ENCODE data around the gene SOX14.

SOX14 gene

GRCh38 chr3:137764001-137764433 is at the start of gene SOX14:
Gene SOX14, plus strand, starts transcription at chr3:137764315. Its CDS starts 470 bp downstream, at chr3:137764785.
- DNase-seq = no peak

- no peak for DNase-seq
Measured at GRCh38 chr3:137714551-137714950, 49.6 kb upstream of the SOX14 start.

GRCh38 chr3:137724240-137724639 is 39.9 kb upstream of the SOX14 start:
- DNase-seq = no peak

GRCh38 chr3:137737208-137737607 is 26.9 kb upstream of the SOX14 start:
- DNase-seq = no peak

DNA sequence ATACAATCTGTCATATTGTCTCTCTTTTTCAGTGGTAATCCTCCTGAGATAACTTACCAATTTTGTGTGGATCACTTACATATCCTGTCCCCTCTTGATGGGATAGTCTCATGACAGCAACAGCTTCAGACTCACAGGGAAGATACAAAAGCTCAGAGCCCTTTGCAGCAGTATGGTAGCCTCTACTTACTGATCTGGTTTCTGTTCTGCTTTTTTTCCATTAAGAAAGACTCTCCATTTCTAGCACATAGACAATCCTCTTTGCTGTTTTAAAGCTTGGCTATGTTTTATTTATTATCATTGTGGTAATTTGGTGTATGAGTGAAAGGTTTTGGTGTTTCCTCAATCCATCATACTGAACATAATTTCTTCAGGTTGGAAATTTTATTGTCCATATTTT is 25.4 kb upstream of the SOX14 start:
- DNase-seq = no peak

GRCh38 chr3:137743608-137744007 is 20.5 kb upstream of the SOX14 start:
- no peak for DNase-seq

GRCh38 chr3:137746808-137747207 is 17.3 kb upstream of the SOX14 start:
- DNase-seq = no peak

- no peak for DNase-seq
Measured at GRCh38 chr3:137759505-137759904, 4.6 kb upstream of the SOX14 start.

DNA sequence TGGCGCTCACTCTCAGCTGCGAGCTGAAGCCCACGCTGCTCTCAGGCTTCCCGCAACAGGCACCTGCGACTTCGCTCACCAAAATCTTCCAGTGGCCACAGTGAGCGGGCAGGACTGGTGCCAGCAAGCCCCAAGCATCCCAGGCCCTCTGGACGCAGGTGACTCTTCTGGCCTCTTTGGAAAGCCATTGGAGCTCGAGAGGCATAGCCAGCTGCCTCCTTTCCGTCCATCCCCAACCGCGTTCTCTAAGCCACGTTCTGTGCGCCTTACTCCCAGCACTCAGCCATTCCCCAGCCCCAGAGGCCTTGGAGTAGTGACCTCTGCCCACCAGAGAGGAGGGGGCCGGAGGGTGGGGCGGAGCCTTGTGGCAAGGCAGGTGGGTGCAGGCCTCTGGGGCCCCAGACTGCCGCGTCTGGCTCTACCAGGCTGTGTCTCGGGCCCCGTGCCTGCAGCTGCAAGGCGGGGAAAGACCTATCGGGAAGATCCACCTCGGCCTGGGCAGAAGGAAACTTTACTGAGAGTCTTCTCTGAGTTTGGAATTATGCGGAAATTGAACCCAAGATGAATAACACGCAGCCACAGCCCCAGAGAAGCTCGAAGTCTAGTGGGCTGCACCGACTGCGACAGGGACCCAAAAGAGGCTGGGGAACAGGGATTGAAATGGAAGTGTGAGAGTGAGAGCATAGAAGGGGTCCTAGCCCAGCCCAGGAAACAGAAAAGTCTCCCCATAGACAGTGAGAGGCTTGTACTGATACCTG is 3.6 kb upstream of the SOX14 start:
- DNase-seq = no peak

- no peak for DNase-seq
Measured at GRCh38 chr3:137761099-137761562, 3.0 kb upstream of the SOX14 start.

GRCh38 chr3:137761563-137762503 is 2.3 kb upstream of the SOX14 start:
- DNase-seq = no peak

DNA sequence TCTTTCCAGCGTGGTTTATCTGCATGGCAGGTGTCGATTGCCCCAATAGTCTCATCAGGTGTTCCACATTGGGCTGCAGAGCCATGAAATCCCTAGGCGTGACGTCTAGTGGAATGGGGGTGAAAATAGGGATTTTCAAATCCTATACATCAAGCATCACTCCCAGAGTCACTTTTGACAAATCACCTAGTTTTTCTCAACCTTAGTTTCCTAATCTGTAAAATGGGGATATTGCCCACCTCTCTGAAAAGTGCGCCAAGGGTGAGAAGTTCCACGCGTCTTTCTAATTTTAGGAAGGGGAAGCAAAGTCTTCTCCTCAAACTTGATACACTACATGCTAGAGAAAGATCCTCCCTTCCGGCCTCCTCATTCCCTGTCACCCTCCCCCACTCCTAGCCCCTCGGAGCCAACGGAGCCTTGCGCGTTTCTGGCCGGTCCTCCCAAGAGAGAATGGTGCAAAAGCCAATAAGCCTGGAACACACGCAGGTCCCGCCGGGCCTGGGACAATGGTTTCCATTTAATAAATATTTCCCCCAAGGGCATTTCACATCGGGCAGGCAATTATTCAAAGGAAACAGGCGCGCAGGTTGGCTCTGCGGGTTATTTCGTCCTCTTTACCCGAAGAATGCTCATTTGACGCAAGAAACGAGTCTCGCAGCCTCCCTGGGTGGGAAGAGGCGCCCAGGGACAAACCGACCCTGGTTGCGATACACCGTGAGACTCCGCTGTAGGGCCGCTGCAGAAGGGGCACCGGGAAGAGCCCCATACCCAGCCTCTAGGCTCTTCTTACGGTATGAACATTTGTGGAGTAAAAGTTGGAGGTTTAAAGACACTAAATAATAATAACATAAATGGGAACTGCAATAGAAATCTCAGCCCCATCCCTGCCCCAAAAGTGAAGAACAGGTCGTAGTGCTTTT is 1.2 kb upstream of the SOX14 start:
- DNase-seq = no peak

DNA sequence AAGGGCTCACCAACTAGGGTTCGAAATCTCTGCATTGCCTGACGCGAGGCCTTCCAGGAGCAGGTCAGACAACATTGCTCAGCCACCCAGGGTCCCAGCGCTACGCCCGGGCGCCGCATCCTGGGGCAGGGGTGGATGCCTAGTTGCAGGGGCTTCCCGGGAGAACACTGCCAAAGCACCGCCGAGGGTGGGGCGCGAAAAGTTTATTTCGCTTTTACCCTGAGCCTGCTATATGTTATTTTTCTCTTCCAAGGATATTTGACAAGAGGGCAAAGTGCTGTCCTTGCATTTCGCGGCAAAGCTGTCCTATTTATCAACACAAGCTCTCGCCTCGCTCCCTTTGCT is 549 bp upstream of the SOX14 start:
- DNase-seq = no peak

- no peak for DNase-seq
Measured at GRCh38 chr3:137764563-137765309, 621 bp downstream of the SOX14 start.

DNA sequence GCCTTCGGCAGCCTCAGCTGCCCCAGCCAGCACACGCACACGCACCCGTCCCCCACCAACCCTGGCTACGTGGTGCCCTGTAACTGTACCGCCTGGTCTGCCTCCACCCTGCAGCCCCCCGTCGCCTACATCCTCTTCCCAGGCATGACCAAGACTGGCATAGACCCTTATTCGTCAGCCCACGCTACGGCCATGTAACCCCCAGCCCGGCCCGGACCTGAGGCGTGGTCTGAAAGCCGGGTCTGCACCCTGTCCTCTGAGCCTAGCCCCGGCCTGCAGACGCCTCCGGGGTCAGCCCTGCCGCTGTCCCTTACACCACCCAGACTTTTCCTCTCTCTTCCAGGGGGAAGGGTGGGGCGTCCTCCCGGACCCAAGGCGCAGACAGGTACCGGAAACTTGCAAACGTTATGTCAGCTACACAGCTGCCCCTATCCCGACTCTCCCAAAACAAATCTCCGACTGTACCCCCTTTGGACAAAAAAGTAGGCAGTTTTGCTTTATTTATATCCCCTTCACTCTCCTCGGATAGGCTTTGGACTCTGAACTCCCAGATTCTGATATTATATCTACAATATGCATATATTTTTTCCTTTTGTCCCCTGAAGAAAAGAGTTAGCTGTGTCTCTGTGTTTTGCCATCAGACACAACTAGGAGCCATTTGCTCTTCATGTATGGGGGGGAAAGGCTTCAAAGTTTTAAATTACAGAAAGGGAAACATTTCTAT is 1.4 kb downstream of the SOX14 start:
- DNase-seq = no peak

DNA sequence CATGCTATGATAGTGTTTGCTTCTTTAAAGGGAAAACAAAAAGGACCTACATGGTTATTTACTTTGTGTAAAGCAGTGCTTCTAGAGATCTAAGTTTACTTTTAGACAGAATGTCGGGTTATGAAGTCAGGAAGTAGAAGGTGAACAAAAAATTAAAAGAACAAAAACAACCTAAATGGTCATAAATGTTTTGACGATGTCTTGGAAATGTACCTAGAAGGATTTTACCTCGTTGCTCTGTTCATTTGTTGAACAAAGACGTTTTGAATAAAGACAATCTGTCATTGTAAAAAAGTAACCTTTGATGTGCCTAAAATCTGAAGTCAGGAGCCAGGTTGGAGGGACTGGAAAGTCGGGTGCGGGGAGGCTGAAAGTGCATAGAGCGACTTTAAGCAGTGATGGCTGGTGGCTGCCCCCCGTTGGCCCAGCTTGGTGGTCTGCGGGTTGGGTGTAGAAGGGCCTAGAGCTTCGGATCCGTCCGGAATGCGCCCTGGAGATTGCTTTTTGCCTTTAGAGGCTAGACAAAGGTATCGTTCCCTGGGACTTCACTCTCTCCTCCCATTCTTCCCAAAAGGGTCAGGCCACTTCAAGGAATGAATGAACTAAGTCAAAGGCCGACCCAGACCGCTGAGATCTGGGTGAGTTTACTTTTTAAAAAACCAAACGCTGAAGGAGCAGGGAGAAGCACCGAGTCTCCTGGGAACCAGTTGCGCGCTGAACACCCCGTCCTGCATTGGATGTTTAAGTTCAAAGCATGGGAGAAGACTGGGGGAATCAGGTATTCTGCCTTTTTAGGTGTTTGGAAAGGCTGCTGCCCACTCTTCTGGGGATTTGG is 2.1 kb downstream of the SOX14 start:
- DNase-seq = no peak

GRCh38 chr3:137766876-137767537 is 2.9 kb downstream of the SOX14 start:
- no peak for DNase-seq

- DNase-seq = no peak
Measured at GRCh38 chr3:137767538-137768360, 3.6 kb downstream of the SOX14 start.
